Caki2 (cell line): ENCODE results near the gene TCIRG1. TPM values are rescaled to one million over a fixed set of nuclear protein-coding genes. Genes with fewer than 3 reads are reported as not detected.

Experiments
- DNase-seq: peaks from one replicate; pipeline ENCODE4 v3.0.0-alpha.2; 2015; ENCODE audit warnings: low read depth
- in situ Hi-C: cut with HindIII; loops from 2 replicates; pipeline ENCODE4 v1.10.0; 2016; ENCODE audit warnings: low sequenced_read_pairs, low pct_unique_long_range_greater_than_20kb, mixed read lengths
- total RNA-seq: library from RNA; depleted of rRNA; stranded (reverse); fragments of >200 nt; shearing (Covaris generic); gene quantifications from 2 replicates; pipeline ENCODE4 v1.2.3, GENCODE V29; 2014; ENCODE audit warnings: low replicate concordance; rRNA removed

The TCIRG1 gene
- total RNA-seq, 1 experiment from 2014 or later = 23.9 TPM

GRCh38 chr11:68093565-68093964, 54.7 kb downstream of the TCIRG1 start:
- in situ Hi-C loops = no loop called here
- DNase-seq = no peak

- in situ Hi-C loops = no loop called here
- peak; percentile 19 for DNase-seq
Measured at GRCh38 chr11:68096962-68097361, 58.1 kb downstream of the TCIRG1 start.

GRCh38 chr11:68099057-68099456, 60.2 kb downstream of the TCIRG1 start:
- DNase-seq = no peak
- in situ Hi-C loops = no loop called here

GRCh38 chr11:68099474-68100405, 60.9 kb downstream of the TCIRG1 start:
- no peak for DNase-seq
- in situ Hi-C loops = no loop called here

Other genes with a start within 250 kb of the TCIRG1 start
- gene UNC93B1, start 34.9 kb upstream of the TCIRG1 start, total RNA-seq = 44.3 and 60.6 TPM in 2 replicates
- 77.5 and 85.5 TPM in 2 replicates for gene ALDH3B1, start 28.7 kb upstream of the TCIRG1 start, total RNA-seq
- 129 and 207 TPM in 2 replicates for gene NDUFS8, start 8.3 kb upstream of the TCIRG1 start, total RNA-seq
- gene CHKA, start 82.4 kb downstream of the TCIRG1 start, total RNA-seq = 24.0 and 41.2 TPM in 2 replicates
- 2.2 and 3.8 TPM in 2 replicates for gene KMT5B, start 174.3 kb downstream of the TCIRG1 start, total RNA-seq
- gene C11orf24, start 232.9 kb downstream of the TCIRG1 start, total RNA-seq = 20.1 and 22.6 TPM in 2 replicates